OCI-LY1 (cell line): ENCODE data around the gene SLC17A6.

Source experiments
- H2AFZ ChIP-seq: fragments of 200-600 bp; sonication (generic), shearing (Covaris generic); 2 replicates; pipeline ENCODE4 v1.6.0; 2014; ENCODE audit warnings: antibody characterized with exemption, mild to moderate bottlenecking, low read length
- H3F3A ChIP-seq: fragments of 200-600 bp; sonication (generic), shearing (Covaris generic); 2 replicates; pipeline ENCODE4 v1.6.0; 2014; ENCODE audit warnings: mild to moderate bottlenecking, antibody characterized with exemption, low read length, moderate library complexity; ENCODE audit not compliant: insufficient read depth
- H3K27ac ChIP-seq: fragments of 200-600 bp; sonication (generic); 2 replicates; pipeline ENCODE4 v1.5.1; 2014; ENCODE audit warnings: low read length, mixed run types, mild to moderate bottlenecking, low read depth; ENCODE audit not compliant: poor library complexity, severe bottlenecking
- H3K27me3 ChIP-seq: fragments of 200-600 bp; sonication (generic); 2 replicates; pipeline ENCODE4 v1.6.0; 2014; ENCODE audit warnings: antibody characterized with exemption, mild to moderate bottlenecking, low read length, moderate library complexity; ENCODE audit not compliant: insufficient read depth
- H3K36me3 ChIP-seq: fragments of 200-600 bp; sonication (generic); 2 replicates; pipeline ENCODE4 v1.6.1; 2014; ENCODE audit warnings: mild to moderate bottlenecking, antibody characterized with exemption, low read length, moderate library complexity, mixed read lengths; ENCODE audit not compliant: insufficient read depth
- H3K4me1 ChIP-seq: fragments of 200-600 bp; sonication (generic); 2 replicates; pipeline ENCODE4 v1.5.1; 2014; ENCODE audit warnings: mild to moderate bottlenecking, low read length, moderate library complexity; ENCODE audit not compliant: insufficient read depth, severe bottlenecking
- H3K4me2 ChIP-seq: fragments of 200-600 bp; sonication (generic), shearing (Covaris generic); 2 replicates; pipeline ENCODE4 v1.6.1; 2014; ENCODE audit warnings: low read length
- H3K4me3 ChIP-seq: fragments of 200-600 bp; sonication (generic); 2 replicates; pipeline ENCODE4 v1.5.1; 2014; ENCODE audit warnings: low read length, low read depth, mild to moderate bottlenecking, mixed read lengths; ENCODE audit not compliant: poor library complexity, severe bottlenecking
- H3K79me2 ChIP-seq: fragments of 200-600 bp; shearing (Covaris generic); 2 replicates; pipeline ENCODE4 v1.6.1; 2016; ENCODE audit warnings: mixed run types, low read length, mixed read lengths; ENCODE audit not compliant: insufficient read depth
- H3K9ac ChIP-seq: fragments of 200-600 bp; sonication (generic), shearing (Covaris generic); 2 replicates; pipeline ENCODE4 v1.6.1; 2014; ENCODE audit warnings: mild to moderate bottlenecking, low read length, mixed read lengths
- H3K9me2 ChIP-seq: fragments of 200-600 bp; sonication (generic), shearing (Covaris generic); 2 replicates; pipeline ENCODE4 v1.6.1; 2014; ENCODE audit warnings: low read depth, mild to moderate bottlenecking, low read length, mixed read lengths
- H3K9me3 ChIP-seq: fragments of 200-600 bp; shearing (Covaris generic); 2 replicates; pipeline ENCODE4 v1.6.1; 2014; ENCODE audit warnings: low read length, mixed read lengths
- H4K20me1 ChIP-seq: fragments of 200-600 bp; sonication (generic), shearing (Covaris generic); 2 replicates; pipeline ENCODE4 v1.6.0; 2016; ENCODE audit warnings: mild to moderate bottlenecking, low read length; ENCODE audit not compliant: insufficient read depth
- CTCF ChIP-seq: fragments of 200-600 bp; sonication (generic), shearing (Covaris generic); IDR thresholded peaks from 2 replicates; pipeline ENCODE4 v1.5.1; 2017; ENCODE audit warnings: mild to moderate bottlenecking, antibody characterized with exemption, low read length, moderate library complexity, mixed read lengths
- EZH2 ChIP-seq: fragments of 200-600 bp; sonication (generic), shearing (Covaris generic); IDR thresholded peaks from 2 replicates; pipeline ENCODE4 v1.8.0; 2017; ENCODE audit warnings: borderline replicate concordance, mixed run types, mild to moderate bottlenecking, antibody characterized with exemption, low read length, moderate library complexity, mixed read lengths

SLC17A6 gene

GRCh38 chr11:22341588-22341931 lies 3.4 kb downstream of the SLC17A6 start:
- H3F3A ChIP-seq: no peaks in the 10 kb centered on the region
- no peaks in the 10 kb centered on the region for H3K9me3 ChIP-seq
- H2AFZ ChIP-seq: no peak overlapping the region
- H3K4me1 ChIP-seq: no peaks in the 10 kb centered on the region
- H3K27me3 ChIP-seq: no peaks in the 10 kb centered on the region; the same call in 1 of the 2 replicates
- no peak overlapping the region for H3K4me3 ChIP-seq
- H4K20me1 ChIP-seq: no peaks in the 10 kb centered on the region
- H3K79me2 ChIP-seq: no peaks in the 10 kb centered on the region
- H3K9ac ChIP-seq: no peak overlapping the region
- no peaks in the 10 kb centered on the region for H3K9me2 ChIP-seq
- H3K36me3 ChIP-seq: no peaks in the 10 kb centered on the region
- TF ChIP-seq CTCF: no peak
- TF ChIP-seq EZH2: no peak
- no peak overlapping the region for H3K27ac ChIP-seq
- H3K4me2 ChIP-seq: no peak overlapping the region

GRCh38 chr11:22342211-22343031 lies 4.2 kb downstream of the SLC17A6 start:
- Histone ChIP-seq H3K36me3 (no peaks in the 10 kb centered on the region), H3K9ac (no peak overlapping the region), H3K79me2 (no peaks in the 10 kb centered on the region), H3K4me2 (no peak overlapping the region), H3K9me2 (no peaks in the 10 kb centered on the region), H3K4me1 (no peaks in the 10 kb centered on the region), H2AFZ (no peak overlapping the region), H3K27me3 (no peaks in the 10 kb centered on the region; the same call in 1 of the 2 replicates), H3K27ac (no peak overlapping the region), H3F3A (no peaks in the 10 kb centered on the region), H3K4me3 (no peak overlapping the region), H4K20me1 (no peaks in the 10 kb centered on the region), H3K9me3 (no peaks in the 10 kb centered on the region)
- no peak for TF ChIP-seq CTCF
- TF ChIP-seq EZH2: no peak

- Histone ChIP-seq H3K9ac (no peak overlapping the region), H3F3A (no peaks in the 10 kb centered on the region), H3K4me1 (no peaks in the 10 kb centered on the region), H2AFZ (no peak overlapping the region), H3K79me2 (no peaks in the 10 kb centered on the region), H3K36me3 (no peaks in the 10 kb centered on the region), H3K4me2 (no peak overlapping the region), H4K20me1 (no peaks in the 10 kb centered on the region), H3K27ac (no peak overlapping the region), H3K9me3 (no peaks in the 10 kb centered on the region), H3K27me3 (no peaks in the 10 kb centered on the region; the same call in 1 of the 2 replicates), H3K4me3 (no peak overlapping the region), H3K9me2 (no peaks in the 10 kb centered on the region)
- no peak for TF ChIP-seq CTCF
- TF ChIP-seq EZH2: no peak
Measured at GRCh38 chr11:22343032-22343324, 4.8 kb downstream of the SLC17A6 start.
